Loucy (cell line): Measurements from ENCODE around the gene COL2A1.

ENCODE experiments used
- H2AFZ ChIP-seq: fragments of 200-600 bp; sonication (generic); 2 replicates; pipeline ENCODE4 v1.6.0; 2016; ENCODE audit warnings: antibody characterized with exemption, mild to moderate bottlenecking, low read length, moderate library complexity
- H3F3A ChIP-seq: fragments of 200-600 bp; 2 replicates; pipeline ENCODE4 v1.6.0; 2016; ENCODE audit warnings: antibody characterized with exemption, low read depth, mild to moderate bottlenecking
- H3K27me3 ChIP-seq: fragments of 200-600 bp; sonication (generic); 2 replicates; pipeline ENCODE4 v1.6.1; 2014; ENCODE audit warnings: low read length, mild to moderate bottlenecking; ENCODE audit not compliant: insufficient read depth, poor library complexity, severe bottlenecking
- H3K36me3 ChIP-seq: fragments of 200-600 bp; sonication (generic); 2 replicates; pipeline ENCODE4 v1.6.1; 2016; ENCODE audit warnings: low read length; ENCODE audit not compliant: insufficient read depth
- H3K4me1 ChIP-seq: fragments of 200-600 bp; sonication (generic); 2 replicates; pipeline ENCODE4 v1.5.1; 2014; ENCODE audit warnings: low read length, mild to moderate bottlenecking; ENCODE audit not compliant: insufficient read depth, poor library complexity, severe bottlenecking
- H3K4me2 ChIP-seq: fragments of 200-600 bp; sonication (generic); 2 replicates; pipeline ENCODE4 v1.6.0; 2014; ENCODE audit warnings: antibody characterized with exemption, low read length, low read depth, mild to moderate bottlenecking; ENCODE audit not compliant: poor library complexity, severe bottlenecking
- H3K4me3 ChIP-seq: fragments of 200-600 bp; sonication (generic); 2 replicates; pipeline ENCODE4 v1.5.1; 2014; ENCODE audit warnings: low read length, mild to moderate bottlenecking, mixed read lengths; ENCODE audit not compliant: poor library complexity, severe bottlenecking
- H3K79me2 ChIP-seq: fragments of 200-600 bp; sonication (generic); 2 replicates; pipeline ENCODE4 v1.6.1; 2014; ENCODE audit warnings: low read length; ENCODE audit not compliant: insufficient read depth
- H3K9ac ChIP-seq: fragments of 200-600 bp; sonication (generic); 2 replicates; pipeline ENCODE4 v1.6.0; 2014; ENCODE audit warnings: mild to moderate bottlenecking, low read depth, low read length, moderate library complexity; ENCODE audit not compliant: poor library complexity, severe bottlenecking
- H3K9me2 ChIP-seq: fragments of 200-600 bp; sonication (generic); replicated peaks from 2 replicates; pipeline ENCODE4 v1.6.1; 2016; ENCODE audit warnings: low read depth, low read length, mixed read lengths
- H3K9me3 ChIP-seq: fragments of 200-600 bp; sonication (generic); 2 replicates; pipeline ENCODE4 v1.6.1; 2014; ENCODE audit warnings: mild to moderate bottlenecking, antibody characterized with exemption, low read length, low read depth; ENCODE audit not compliant: insufficient read depth
- H4K20me1 ChIP-seq: fragments of 200-600 bp; sonication (generic); 2 replicates; pipeline ENCODE4 v1.6.0; 2014; ENCODE audit warnings: antibody characterized with exemption, low read length, mild to moderate bottlenecking; ENCODE audit not compliant: insufficient read depth, poor library complexity, severe bottlenecking
- EZH2phosphoT487 ChIP-seq: fragments of 200-600 bp; IDR thresholded peaks from 2 replicates; pipeline ENCODE4 v1.6.1; 2018; ENCODE audit warnings: antibody characterized with exemption, mild to moderate bottlenecking, moderate library complexity, borderline replicate concordance
- TF ChIP-seq, protein P1 (sequence below): fragments of 200-600 bp; sonication (generic); conservative IDR thresholded peaks from 2 replicates; pipeline ENCODE4 v1.5.1; 2014; ENCODE audit warnings: mild to moderate bottlenecking, antibody characterized with exemption, low read length

Gene COL2A1

GRCh38 chr12:48028541-48029431 is 24.5 kb upstream of the COL2A1 start:
- Histone ChIP-seq H3K9me3 (no peaks in the 10 kb centered on the region), H3K4me3 (no peak overlapping the region), H2AFZ (no peak overlapping the region), H3K36me3 (no peaks in the 10 kb centered on the region), H3K4me2 (no peak overlapping the region), H3K79me2 (no peaks in the 10 kb centered on the region), H3K9me2 (no peaks in the 10 kb centered on the region), H3K27me3 (no peaks in the 10 kb centered on the region), H3F3A (no peaks in the 10 kb centered on the region), H4K20me1 (no peaks in the 10 kb centered on the region), H3K4me1 (peaks cover 16% of the 10 kb centered on the region), H3K9ac (no peak overlapping the region)
- no peak for TF ChIP-seq EZH2phosphoT487
- TF ChIP-seq, protein P1, sequence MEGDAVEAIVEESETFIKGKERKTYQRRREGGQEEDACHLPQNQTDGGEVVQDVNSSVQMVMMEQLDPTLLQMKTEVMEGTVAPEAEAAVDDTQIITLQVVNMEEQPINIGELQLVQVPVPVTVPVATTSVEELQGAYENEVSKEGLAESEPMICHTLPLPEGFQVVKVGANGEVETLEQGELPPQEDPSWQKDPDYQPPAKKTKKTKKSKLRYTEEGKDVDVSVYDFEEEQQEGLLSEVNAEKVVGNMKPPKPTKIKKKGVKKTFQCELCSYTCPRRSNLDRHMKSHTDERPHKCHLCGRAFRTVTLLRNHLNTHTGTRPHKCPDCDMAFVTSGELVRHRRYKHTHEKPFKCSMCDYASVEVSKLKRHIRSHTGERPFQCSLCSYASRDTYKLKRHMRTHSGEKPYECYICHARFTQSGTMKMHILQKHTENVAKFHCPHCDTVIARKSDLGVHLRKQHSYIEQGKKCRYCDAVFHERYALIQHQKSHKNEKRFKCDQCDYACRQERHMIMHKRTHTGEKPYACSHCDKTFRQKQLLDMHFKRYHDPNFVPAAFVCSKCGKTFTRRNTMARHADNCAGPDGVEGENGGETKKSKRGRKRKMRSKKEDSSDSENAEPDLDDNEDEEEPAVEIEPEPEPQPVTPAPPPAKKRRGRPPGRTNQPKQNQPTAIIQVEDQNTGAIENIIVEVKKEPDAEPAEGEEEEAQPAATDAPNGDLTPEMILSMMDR = no peak

DNA sequence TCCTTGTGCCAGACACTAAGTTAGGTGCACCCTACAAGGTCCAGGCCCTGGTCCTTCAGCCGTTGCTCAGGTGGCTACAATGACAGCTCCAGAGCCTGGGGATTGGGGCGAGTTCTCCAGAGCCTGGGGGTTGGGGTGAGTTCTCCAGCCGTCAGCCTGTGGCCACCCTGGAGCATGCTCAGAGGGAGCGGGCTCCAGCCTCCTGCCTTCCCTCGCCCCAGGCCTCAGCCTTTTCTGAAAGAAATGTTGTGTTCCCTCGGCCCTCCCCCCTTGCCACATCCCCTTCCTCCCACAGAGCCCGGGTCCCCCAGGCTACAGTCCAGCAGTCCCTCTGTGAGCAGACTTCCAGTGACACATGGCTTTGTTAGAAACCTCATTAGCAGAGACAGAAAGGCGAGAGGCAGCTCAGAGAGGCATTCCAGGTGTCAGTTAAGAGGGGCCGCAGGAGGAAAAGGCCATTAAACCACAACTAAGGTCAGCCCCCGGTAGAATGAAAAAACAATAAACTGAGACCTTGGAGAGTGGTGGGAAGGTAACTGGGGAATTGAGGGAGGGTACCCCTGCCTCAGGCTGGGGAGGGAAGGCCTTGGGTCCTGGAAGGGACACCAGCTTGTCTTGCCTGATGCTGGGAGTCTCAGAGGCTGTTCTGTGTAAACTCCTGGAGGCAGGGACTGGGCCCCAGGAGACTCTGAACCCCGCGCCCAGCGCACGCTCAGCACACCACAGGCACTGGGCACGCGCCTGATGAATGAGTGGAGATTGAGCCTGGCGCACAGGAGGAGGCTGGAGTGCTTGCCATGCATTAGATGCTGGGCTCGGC is 23.1 kb upstream of the COL2A1 start:
- H3K27me3 ChIP-seq = no peaks in the 10 kb centered on the region
- no peaks in the 10 kb centered on the region for H3K79me2 ChIP-seq
- H3K4me3 ChIP-seq = peak overlapping the region; percentile 11
- peak overlapping the region; percentile 13 for H3K9ac ChIP-seq
- H3K9me2 ChIP-seq = no peaks in the 10 kb centered on the region
- H4K20me1 ChIP-seq = no peaks in the 10 kb centered on the region
- peaks cover 16% of the 10 kb centered on the region for H3K4me1 ChIP-seq
- no peaks in the 10 kb centered on the region for H3F3A ChIP-seq
- H2AFZ ChIP-seq = peak overlapping the region; percentile 44
- H3K9me3 ChIP-seq = no peaks in the 10 kb centered on the region
- H3K36me3 ChIP-seq = no peaks in the 10 kb centered on the region
- no peak for TF ChIP-seq EZH2phosphoT487
- TF ChIP-seq, protein P1 = no peak
- H3K4me2 ChIP-seq = peak overlapping the region; percentile 37

- no peak overlapping the region for H3K4me2 ChIP-seq
Observed at GRCh38 chr12:48026060-48026827, 22.0 kb upstream of the COL2A1 start.

More at GRCh38 chr12:48026060-48026827, 22.0 kb upstream of the COL2A1 start:
- H3K9me2 ChIP-seq = no peaks in the 10 kb centered on the region
- no peak overlapping the region for H3K9ac ChIP-seq
- no peaks in the 10 kb centered on the region for H4K20me1 ChIP-seq
- H3K4me1 ChIP-seq = peaks cover 16% of the 10 kb centered on the region
- no peak overlapping the region for H3K4me3 ChIP-seq
- H3K79me2 ChIP-seq = no peaks in the 10 kb centered on the region
- no peaks in the 10 kb centered on the region for H3F3A ChIP-seq
- no peaks in the 10 kb centered on the region for H3K27me3 ChIP-seq
- 0 out of 2 replicates have a peak overlapping the region, but pooled peaks have one; percentile 44 for H2AFZ ChIP-seq
- TF ChIP-seq EZH2phosphoT487 = no peak
- TF ChIP-seq, protein P1 = no peak
- H3K9me3 ChIP-seq = no peaks in the 10 kb centered on the region
- H3K36me3 ChIP-seq = no peaks in the 10 kb centered on the region
